H1 (cell line): ENCODE data around the gene COQ8A. TPM values are rescaled to one million over a fixed set of nuclear protein-coding genes. Genes with fewer than 3 reads are reported as not detected.

Experiments
- CTCF ChIA-PET: fragments of 300-600 bp; sonication (Branson Sonifier 250); formaldehyde crosslinking; loops from one replicate; lab custom pipeline; 2021; ENCODE audit not compliant: partially characterized antibody; lab: Charles Lee
- POLR2A ChIA-PET: fragments of 300-600 bp; sonication (Branson Sonifier 250); formaldehyde crosslinking; loops from one replicate; lab custom pipeline; 2021; ENCODE audit warnings: inconsistent platforms; ENCODE audit not compliant: partially characterized antibody; lab: Charles Lee
- DNase-seq, 2 experiments: peaks; one replicate each; pipeline versions ENCODE4 v3.0.0 to v3.0.0-alpha.2; 2010 to 2022; ENCODE audit warnings: low spot score in 2 of 2, low read depth in 1 of 2, mixed read lengths in 1 of 2
- FAIRE-seq: peaks from 2 replicates; lab custom pipeline; 2011; peaks lifted over from hg19 to GRCh38; lab: Jason Lieb, UNC
- H2AFZ ChIP-seq: 2 replicates; pipeline ENCODE4 v1.8.1; 2012; ENCODE audit warnings: low read length, inconsistent platforms
- H2AK5ac ChIP-seq: 2 replicates; pipeline ENCODE4 v1.6.1; 2013; ENCODE audit warnings: low read depth, low read length
- H2BK120ac ChIP-seq: replicated peaks from 2 replicates; pipeline ENCODE3; 2013; ENCODE audit warnings: low read depth, low read length, inconsistent platforms
- H2BK12ac ChIP-seq: 2 replicates; pipeline ENCODE4 v1.6.1; 2013; ENCODE audit warnings: low read depth, low read length
- H2BK15ac ChIP-seq: 2 replicates; pipeline ENCODE4 v1.6.1; 2013; ENCODE audit warnings: low read length
- H2BK20ac ChIP-seq: 2 replicates; pipeline ENCODE4 v1.6.1; 2013; ENCODE audit warnings: low read length
- H2BK5ac ChIP-seq: 2 replicates; pipeline ENCODE4 v1.6.1; 2013; ENCODE audit warnings: low read depth, low read length
- H3K14ac ChIP-seq: 2 replicates; pipeline ENCODE4 v1.6.1; 2013; ENCODE audit warnings: inconsistent platforms; ENCODE audit not compliant: insufficient read length
- H3K18ac ChIP-seq: 2 replicates; pipeline ENCODE4 v1.6.1; 2013; ENCODE audit warnings: low read length; ENCODE audit errors: extremely low read depth
- H3K23ac ChIP-seq: 2 replicates; pipeline ENCODE4 v1.6.1; 2013; ENCODE audit warnings: inconsistent platforms; ENCODE audit not compliant: insufficient read length
- H3K23me2 ChIP-seq: 2 replicates; pipeline ENCODE4 v1.6.1; 2013; ENCODE audit warnings: low read depth, low read length
- H3K27ac ChIP-seq: 2 replicates; pipeline ENCODE4 v1.6.1; 2011; ENCODE audit warnings: low read depth, low read length, inconsistent platforms
- H3K27me3 ChIP-seq, 4 experiments: replicated peaks in 1 of 4; 1 replicate in 1 of 4; 2 replicates in 3 of 4; pipeline versions ENCODE4 v1.6.1 to v1.8.1; 2011 to 2013; ENCODE audit warnings: low read length in 3 of 4, mild to moderate bottlenecking in 3 of 4, inconsistent platforms in 2 of 4, mixed read lengths in 2 of 4, moderate library complexity in 1 of 4; ENCODE audit not compliant: control insufficient read depth in 3 of 4, insufficient read depth in 3 of 4; ENCODE audit errors: extremely low read depth in 1 of 4
- H3K36me3 ChIP-seq, 4 experiments: 2 replicates each; pipeline versions ENCODE4 v1.6.1 to v1.8.1; 2011 to 2013; ENCODE audit warnings: mild to moderate bottlenecking in 4 of 4, low read length in 3 of 4, moderate library complexity in 2 of 4, control low read depth in 1 of 4, inconsistent platforms in 1 of 4; ENCODE audit not compliant: insufficient read depth in 4 of 4, control insufficient read depth in 2 of 4
- H3K4ac ChIP-seq: replicated peaks from 2 replicates; pipeline ENCODE3; 2013; ENCODE audit warnings: low read length, low read depth, mixed read lengths, inconsistent platforms; ENCODE audit not compliant: insufficient read length
- H3K4me1 ChIP-seq, 4 experiments: replicated peaks in 1 of 4; 1 replicate in 1 of 4; 2 replicates in 3 of 4; pipeline versions ENCODE4 v1.6.1 to v1.8.1; 2011 to 2013; ENCODE audit warnings: low read length in 3 of 4, inconsistent platforms in 2 of 4, mixed read lengths in 1 of 4; ENCODE audit not compliant: insufficient read depth in 4 of 4, control insufficient read depth in 3 of 4
- H3K4me2 ChIP-seq, 2 experiments: 2 replicates each; pipeline versions ENCODE4 v1.6.1 to v1.8.1; 2011 to 2013; ENCODE audit warnings: low read depth in 2 of 2, low read length in 2 of 2, control low read depth in 1 of 2, inconsistent platforms in 1 of 2, mild to moderate bottlenecking in 1 of 2; ENCODE audit not compliant: insufficient read depth in 1 of 2
- H3K4me3 ChIP-seq, 4 experiments: fragments of 200-600, 300-600 bp in 1 of 4; sonication (generic), shearing (Covaris generic), sonication (Bioruptor Twin) in 1 of 4; 2 replicates each; pipeline versions ENCODE4 v1.5.1 to v1.8.1; 2011 to 2016; ENCODE audit warnings: low read length in 4 of 4, low read depth in 3 of 4, control low read depth in 2 of 4, inconsistent platforms in 2 of 4, mild to moderate bottlenecking in 2 of 4, mixed read lengths in 1 of 4, moderate library complexity in 1 of 4; ENCODE audit not compliant: insufficient read depth in 2 of 4; ENCODE audit errors: extremely low read depth in 1 of 4
- H3K56ac ChIP-seq: replicated peaks from 2 replicates; pipeline ENCODE3; 2013; ENCODE audit warnings: low read depth, mild to moderate bottlenecking, mixed read lengths, low read length, inconsistent platforms; ENCODE audit not compliant: insufficient read length
- H3K79me1 ChIP-seq: 2 replicates; pipeline ENCODE4 v1.6.1; 2013; ENCODE audit warnings: low read depth, low read length, control low read depth
- H3K79me2 ChIP-seq, 2 experiments: 2 replicates each; pipeline versions ENCODE4 v1.6.1 to v1.8.1; 2012 to 2013; ENCODE audit warnings: low read length in 2 of 2, mild to moderate bottlenecking in 2 of 2, inconsistent platforms in 1 of 2; ENCODE audit not compliant: insufficient read depth in 2 of 2, control insufficient read depth in 1 of 2
- H3K9ac ChIP-seq, 4 experiments: replicated peaks in 1 of 4; 1 replicate in 1 of 4; 2 replicates in 3 of 4; pipeline versions ENCODE4 v1.6.1 to v1.8.1; 2011 to 2013; ENCODE audit warnings: low read depth in 3 of 4, low read length in 3 of 4, control low read depth in 2 of 4, mild to moderate bottlenecking in 2 of 4, moderate library complexity in 2 of 4, inconsistent platforms in 1 of 4; ENCODE audit errors: extremely low read depth in 1 of 4
- H3K9me3 ChIP-seq, 2 experiments: 2 replicates each; pipeline versions ENCODE4 v1.6.1 to v1.8.1; 2012 to 2013; ENCODE audit warnings: mild to moderate bottlenecking in 2 of 2, moderate library complexity in 2 of 2, control low read depth in 1 of 2, inconsistent platforms in 1 of 2, low read depth in 1 of 2, low read length in 1 of 2, mixed read lengths in 1 of 2; ENCODE audit not compliant: insufficient read depth in 2 of 2
- H4K20me1 ChIP-seq, 2 experiments: replicated peaks in 1 of 2; 2 replicates each; pipeline versions ENCODE3 to v1.8.1; 2011 to 2013; ENCODE audit warnings: inconsistent platforms in 2 of 2, low read length in 2 of 2, mild to moderate bottlenecking in 1 of 2; ENCODE audit not compliant: insufficient read depth in 2 of 2, control insufficient read depth in 1 of 2
- H4K5ac ChIP-seq: 2 replicates; pipeline ENCODE4 v1.6.1; 2013; ENCODE audit warnings: low read length, low read depth, mixed read lengths, inconsistent platforms; ENCODE audit not compliant: insufficient read length
- H4K8ac ChIP-seq: 2 replicates; pipeline ENCODE4 v1.8.0; 2013; ENCODE audit warnings: mild to moderate bottlenecking, moderate library complexity, low read length, inconsistent platforms; ENCODE audit not compliant: insufficient read depth; ENCODE audit errors: extremely low read depth
- H4K91ac ChIP-seq: replicated peaks from 2 replicates; pipeline ENCODE3; 2013; ENCODE audit warnings: low read length, mixed read lengths, inconsistent platforms; ENCODE audit not compliant: insufficient read length
- CEBPB ChIP-seq: IDR thresholded peaks from 2 replicates; pipeline ENCODE4 v1.6.1; 2012; ENCODE audit warnings: low read depth, low read length
- CHD2 ChIP-seq: IDR thresholded peaks from 2 replicates; pipeline ENCODE4 v1.6.1; 2012; ENCODE audit warnings: low read length, improper control_type of control experiment
- CREB1 ChIP-seq: IDR thresholded peaks from 2 replicates; pipeline ENCODE4 v1.6.1; 2012; ENCODE audit warnings: inconsistent platforms
- E2F6 ChIP-seq: IDR thresholded peaks from 2 replicates; pipeline ENCODE4 v1.6.1; 2012; ENCODE audit warnings: inconsistent platforms
- KDM1A ChIP-seq: fragments of 200-600, 300-600 bp; sonication (generic); IDR thresholded peaks from 2 replicates; pipeline ENCODE4 v1.7.1; 2016; ENCODE audit warnings: mild to moderate bottlenecking, low read length, borderline replicate concordance
- NANOG ChIP-seq: IDR thresholded peaks from 2 replicates; pipeline ENCODE4 v1.6.1; 2011; ENCODE audit warnings: low read length, low read depth, mild to moderate bottlenecking, inconsistent platforms; ENCODE audit not compliant: insufficient read depth, poor library complexity, severe bottlenecking
- RBBP5 ChIP-seq: IDR thresholded peaks from 2 replicates; pipeline ENCODE4 v1.7.1; 2012; ENCODE audit warnings: low read depth, mild to moderate bottlenecking, inconsistent platforms, low read length, moderate library complexity, borderline replicate concordance
- SP2 ChIP-seq: IDR thresholded peaks from 2 replicates; pipeline ENCODE4 v1.6.1; 2012; ENCODE audit warnings: mild to moderate bottlenecking, low read length, inconsistent platforms
- TEAD4 ChIP-seq: IDR thresholded peaks from 2 replicates; pipeline ENCODE4 v1.6.1; 2012; ENCODE audit warnings: low read depth, low read length, inconsistent platforms, mixed read lengths
- WGBS, 2 experiments: shearing (Covaris generic) in 1 of 2; methylation state at CpG; one replicate each; pipeline versions ENCODE4 v1.1.6 to v1.1.7; 2013 to 2015; ENCODE audit warnings: low lambda C conversion rate in 2 of 2, mixed read lengths in 2 of 2, inconsistent platforms in 1 of 2, low coverage in 1 of 2, missing lambda C conversion rate in 1 of 2; ENCODE audit not compliant: insufficient replicate concordance in 2 of 2, insufficient coverage in 1 of 2, insufficient read length in 1 of 2; ENCODE audit errors: extremely low coverage in 1 of 2, missing lambda C conversion rate in 1 of 2; 5-methylcytosine and 5-hydroxymethylcytosine counted together
- polyA plus RNA-seq, 7 experiments: library from polyadenylated mRNA; depleted of rRNA in 3 of 7; stranded (reverse) in 5 of 7; unstranded in 2 of 7; fragments of >200 nt in 5 of 7; fragments of 200-250 nt in 2 of 7; gene quantifications; 1 replicate in 5 of 7; 2 replicates in 1 of 7; 4 replicates in 1 of 7; pipeline versions ENCODE4 v1.2.1 to v1.2.3, GENCODE V29; 2011 to 2013; ENCODE audit warnings: missing spikeins in 2 of 7, mixed read lengths in 2 of 7
- total RNA-seq: library from RNA; stranded (reverse); fragmentation: NEBNext Ultra II Directional; extraction: Animal tissue kit (Norgen Biotek cat#: 25700); gene quantifications from 2 replicates; pipeline ENCODE4 v1.2.1, GENCODE V29; 2021

COQ8A gene
- total and polyA plus RNA-seq, 2 of the 8 experiments (the other 6 are each of a cell fraction or from before 2014, with no cell fraction given) = 28.5 to 38.9 TPM

GRCh38 chr1:226949401-226949800 is 9.3 kb downstream of the COQ8A start:
- H2BK20ac ChIP-seq = no peak overlapping the region
- H2AFZ ChIP-seq = no peak overlapping the region
- no peak overlapping the region for H2BK12ac ChIP-seq
- no peaks in the 10 kb centered on the region for H3K36me3 ChIP-seq
- no peak overlapping the region for H4K5ac ChIP-seq
- no peak overlapping the region for H4K8ac ChIP-seq
- DNase-seq (no peak), FAIRE-seq (no peak)
- no peak overlapping the region for H2BK120ac ChIP-seq
- H3K79me2 ChIP-seq = peaks cover 0 to 59% of the 10 kb centered on the region in 2 experiments; a peak in 2 of 4 replicates
- H3K4ac ChIP-seq = no peak overlapping the region
- H3K18ac ChIP-seq = no peak overlapping the region
- no peak overlapping the region; a peak in 1 of 7 replicates for H3K9ac ChIP-seq
- H3K56ac ChIP-seq = no peak overlapping the region
- CTCF ChIA-PET = interaction anchor here (0.9 to 2.6 kb wide), 4 partner anchors 9 to 360 kb away, joined by 3 to 10 read pairs (median 3); partner anchors contain the start of gene COQ8A
- no peak overlapping the region for H2BK15ac ChIP-seq
- H3K27ac ChIP-seq = no peak overlapping the region
- H4K20me1 ChIP-seq = peaks cover 4 to 5% of the 10 kb centered on the region in 2 experiments
- H2BK5ac ChIP-seq = no peak overlapping the region
- no peak overlapping the region for H3K4me2 ChIP-seq
- H3K23me2 ChIP-seq = no peaks in the 10 kb centered on the region; the same call in 1 of the 2 replicates
- TF ChIP-seq TEAD4 (no peak), NANOG (no peak), CHD2 (no peak), CREB1 (no peak), RBBP5 (no peak), SP2 (no peak), CEBPB (no peak), E2F6 (no peak), KDM1A (no peak)
- 97% methylated on average over 3 of the region's 3 CpGs; no CpG with 5 or more reads in 1 of the 2 experiments for WGBS, 2 experiments
- H4K91ac ChIP-seq = no peak overlapping the region
- peaks cover 0 to 6% (median 2%) of the 10 kb centered on the region in 4 experiments; a peak in 4 of 7 replicates for H3K4me1 ChIP-seq
- no peaks in the 10 kb centered on the region for H3K27me3 ChIP-seq
- H3K9me3 ChIP-seq = no peaks in the 10 kb centered on the region; a peak in 1 of 4 replicates
- POLR2A ChIA-PET = interaction anchor here (0.5 to 3.6 kb wide), 2 partner anchors 9 to 41 kb away, joined by 3 to 18 read pairs; partner anchors contain the start of gene COQ8A
- no peak overlapping the region for H3K4me3 ChIP-seq
- no peak overlapping the region for H3K14ac ChIP-seq
- peaks cover 8% of the 10 kb centered on the region for H3K79me1 ChIP-seq
- H3K23ac ChIP-seq = no peak overlapping the region
- H2AK5ac ChIP-seq = no peak overlapping the region
